AG04450 (cell line): Measurements from ENCODE around the gene PIP5K1C. TPM values are rescaled to one million over a fixed set of nuclear protein-coding genes. Genes with fewer than 3 reads are reported as not detected.

ENCODE experiments used
- CTCF ChIA-PET: fragments of 300-600, 350-600 bp; formaldehyde crosslinking; extraction: SDS; loops from one replicate; lab custom pipeline; 2022; ENCODE audit warnings: antibody characterized with exemption, inconsistent platforms; lab: Charles Lee
- POLR2A ChIA-PET: fragments of 350-600 bp; formaldehyde crosslinking; extraction: SDS; loops from one replicate; lab custom pipeline; 2021; ENCODE audit warnings: antibody characterized with exemption, inconsistent platforms; lab: Yijun Ruan, JAX
- DNase-seq: peaks from one replicate; pipeline ENCODE4 v3.0.0-alpha.2; 2011; ENCODE audit warnings: low read depth, low spot score
- H3K27ac ChIP-seq: one replicate; pipeline ENCODE4 v1.5.1; 2012; ENCODE audit warnings: low read depth, low read length, control low read depth
- H3K27me3 ChIP-seq: one replicate; pipeline ENCODE4 v1.6.0; 2012; ENCODE audit warnings: low read length; ENCODE audit not compliant: control insufficient read depth, insufficient read depth
- H3K4me3 ChIP-seq: 2 replicates; pipeline ENCODE4 v1.5.1; 2011; ENCODE audit warnings: mild to moderate bottlenecking, low read depth, low read length, control low read depth
- H3K9me3 ChIP-seq: 2 replicates; pipeline ENCODE4 v1.5.1; 2012; ENCODE audit warnings: low read length; ENCODE audit not compliant: control insufficient read depth, insufficient read depth
- polyA plus RNA-seq: library from polyadenylated mRNA; depleted of rRNA; stranded (reverse); fragments of >200 nt; gene quantifications from 2 replicates; pipeline ENCODE4 v1.2.3, GENCODE V29; 2011
- TF ChIP-seq, protein P1 (sequence below): IDR thresholded peaks from 2 replicates; pipeline ENCODE4 v1.5.1; 2011; ENCODE audit warnings: low read depth, low read length, control low read depth, inconsistent platforms

The PIP5K1C gene
- polyA plus RNA-seq, 1 experiment: 10.3 TPM

- no peak for DNase-seq
- no peaks in the 10 kb centered on the region for H3K27me3 ChIP-seq
- CTCF ChIA-PET: interaction anchor here (0.6 kb wide), 1 partner anchor 93 kb away, joined by 7 read pairs; no protein-coding TSS in a partner anchor
- H3K4me3 ChIP-seq: no peak overlapping the region
- POLR2A ChIA-PET: no interaction called here
- no peaks in the 10 kb centered on the region; the same call in 1 of the 2 replicates for H3K9me3 ChIP-seq
- TF ChIP-seq, protein P1, sequence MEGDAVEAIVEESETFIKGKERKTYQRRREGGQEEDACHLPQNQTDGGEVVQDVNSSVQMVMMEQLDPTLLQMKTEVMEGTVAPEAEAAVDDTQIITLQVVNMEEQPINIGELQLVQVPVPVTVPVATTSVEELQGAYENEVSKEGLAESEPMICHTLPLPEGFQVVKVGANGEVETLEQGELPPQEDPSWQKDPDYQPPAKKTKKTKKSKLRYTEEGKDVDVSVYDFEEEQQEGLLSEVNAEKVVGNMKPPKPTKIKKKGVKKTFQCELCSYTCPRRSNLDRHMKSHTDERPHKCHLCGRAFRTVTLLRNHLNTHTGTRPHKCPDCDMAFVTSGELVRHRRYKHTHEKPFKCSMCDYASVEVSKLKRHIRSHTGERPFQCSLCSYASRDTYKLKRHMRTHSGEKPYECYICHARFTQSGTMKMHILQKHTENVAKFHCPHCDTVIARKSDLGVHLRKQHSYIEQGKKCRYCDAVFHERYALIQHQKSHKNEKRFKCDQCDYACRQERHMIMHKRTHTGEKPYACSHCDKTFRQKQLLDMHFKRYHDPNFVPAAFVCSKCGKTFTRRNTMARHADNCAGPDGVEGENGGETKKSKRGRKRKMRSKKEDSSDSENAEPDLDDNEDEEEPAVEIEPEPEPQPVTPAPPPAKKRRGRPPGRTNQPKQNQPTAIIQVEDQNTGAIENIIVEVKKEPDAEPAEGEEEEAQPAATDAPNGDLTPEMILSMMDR: no peak
- no peak overlapping the region for H3K27ac ChIP-seq
Observed at GRCh38 chr19:3643674-3644313, 56.5 kb downstream of the PIP5K1C start.

- H3K9me3 ChIP-seq: no peaks in the 10 kb centered on the region; the same call in 1 of the 2 replicates
- H3K27ac ChIP-seq: no peak overlapping the region
- no peak overlapping the region for H3K4me3 ChIP-seq
- TF ChIP-seq, protein P1: no peak
- POLR2A ChIA-PET: no interaction called here
- CTCF ChIA-PET: interaction anchor here (0.6 kb wide), 1 partner anchor 92 kb away, joined by 7 read pairs; no protein-coding TSS in a partner anchor
- DNase-seq: no peak
- no peaks in the 10 kb centered on the region for H3K27me3 ChIP-seq
Observed at GRCh38 chr19:3642987-3643673, 57.1 kb downstream of the PIP5K1C start.

DNA sequence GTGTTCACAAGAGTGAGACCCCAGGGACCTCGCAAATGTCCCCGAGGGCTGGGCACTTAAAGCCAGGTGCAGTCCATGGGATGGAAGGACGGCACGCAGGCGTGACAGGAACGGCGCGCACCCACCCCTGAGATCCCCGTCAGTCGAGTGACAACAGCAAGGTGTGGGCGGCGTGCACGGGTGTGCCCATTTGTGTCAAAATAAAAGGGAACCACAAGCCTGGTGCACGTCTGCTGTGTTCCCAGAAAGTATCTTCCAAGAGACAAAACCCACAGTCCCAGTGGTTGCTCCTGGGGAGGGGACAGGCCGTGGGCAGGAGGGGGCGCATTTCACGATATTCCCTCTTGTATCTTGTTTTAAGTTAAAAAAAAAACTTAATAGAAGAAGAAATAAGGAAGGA, 58.0 kb downstream of the PIP5K1C start:
- Histone ChIP-seq H3K9me3 (no peaks in the 10 kb centered on the region; the same call in 1 of the 2 replicates), H3K27me3 (no peaks in the 10 kb centered on the region), H3K27ac (no peak overlapping the region), H3K4me3 (no peak overlapping the region)
- CTCF ChIA-PET: no interaction called here
- DNase-seq: no peak
- POLR2A ChIA-PET: no interaction called here
- TF ChIP-seq, protein P1: no peak

DNA sequence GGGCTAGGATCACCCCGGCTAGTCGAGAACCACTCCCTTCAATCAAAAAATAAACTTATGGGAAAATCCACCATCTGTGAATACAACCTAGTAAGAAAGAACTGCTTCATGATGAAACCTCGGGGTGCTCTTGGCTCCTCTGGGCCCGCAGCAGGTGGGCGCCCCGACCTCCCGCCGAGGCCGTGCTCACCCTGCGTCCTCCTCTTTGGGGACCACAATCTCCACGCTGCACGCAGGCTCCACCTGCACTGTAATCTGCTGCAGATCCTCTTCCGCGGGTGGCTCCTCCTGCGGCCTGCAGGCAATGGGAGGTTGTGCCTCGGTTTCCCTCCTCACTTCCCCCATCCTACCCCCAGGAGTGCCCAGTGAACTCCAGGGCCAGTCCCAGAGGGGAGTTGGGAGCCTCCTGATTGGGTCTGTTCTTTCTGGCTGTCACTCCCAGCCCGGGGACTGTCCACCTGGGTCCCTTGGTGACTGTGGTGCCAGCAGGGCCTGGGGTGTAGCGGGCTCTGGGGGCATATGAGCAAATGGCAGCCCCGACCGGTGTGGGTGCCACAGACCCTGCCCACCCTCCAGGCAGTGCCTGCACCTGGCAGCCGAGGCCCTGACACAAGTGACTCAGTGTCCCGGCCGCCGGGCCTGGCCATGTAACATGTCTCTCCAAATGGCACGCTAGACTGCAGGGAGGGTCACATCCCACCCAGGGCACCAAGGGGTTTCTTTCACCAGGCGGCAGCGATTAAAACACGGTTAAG, 58.6 kb downstream of the PIP5K1C start:
- POLR2A ChIA-PET: no interaction called here
- Histone ChIP-seq H3K27me3 (no peaks in the 10 kb centered on the region), H3K4me3 (no peak overlapping the region), H3K27ac (no peak overlapping the region), H3K9me3 (no peaks in the 10 kb centered on the region; the same call in 1 of the 2 replicates)
- TF ChIP-seq, protein P1: no peak
- CTCF ChIA-PET: no interaction called here
- no peak for DNase-seq
